ENCODE results near the gene STMN3.
"Not testable (repeated sequence)": the region's sequence is repeated elsewhere in the genome, so short reads cannot be mapped to it uniquely, and the experiment has no call there.

Gene STMN3

GRCh38 chr20:63657260-63657936 is 4.2 kb upstream of the STMN3 start:
- DNase-seq = no peak

GRCh38 chr20:63656451-63656850 is 3.2 kb upstream of the STMN3 start:
- DNase-seq = no peak

GRCh38 chr20:63655249-63655648 is 2.0 kb upstream of the STMN3 start:
- DNase-seq = no peak

- DNase-seq = no peak
These were observed 897 bp upstream of the STMN3 start for GRCh38 chr20:63653974-63654668.

DNA sequence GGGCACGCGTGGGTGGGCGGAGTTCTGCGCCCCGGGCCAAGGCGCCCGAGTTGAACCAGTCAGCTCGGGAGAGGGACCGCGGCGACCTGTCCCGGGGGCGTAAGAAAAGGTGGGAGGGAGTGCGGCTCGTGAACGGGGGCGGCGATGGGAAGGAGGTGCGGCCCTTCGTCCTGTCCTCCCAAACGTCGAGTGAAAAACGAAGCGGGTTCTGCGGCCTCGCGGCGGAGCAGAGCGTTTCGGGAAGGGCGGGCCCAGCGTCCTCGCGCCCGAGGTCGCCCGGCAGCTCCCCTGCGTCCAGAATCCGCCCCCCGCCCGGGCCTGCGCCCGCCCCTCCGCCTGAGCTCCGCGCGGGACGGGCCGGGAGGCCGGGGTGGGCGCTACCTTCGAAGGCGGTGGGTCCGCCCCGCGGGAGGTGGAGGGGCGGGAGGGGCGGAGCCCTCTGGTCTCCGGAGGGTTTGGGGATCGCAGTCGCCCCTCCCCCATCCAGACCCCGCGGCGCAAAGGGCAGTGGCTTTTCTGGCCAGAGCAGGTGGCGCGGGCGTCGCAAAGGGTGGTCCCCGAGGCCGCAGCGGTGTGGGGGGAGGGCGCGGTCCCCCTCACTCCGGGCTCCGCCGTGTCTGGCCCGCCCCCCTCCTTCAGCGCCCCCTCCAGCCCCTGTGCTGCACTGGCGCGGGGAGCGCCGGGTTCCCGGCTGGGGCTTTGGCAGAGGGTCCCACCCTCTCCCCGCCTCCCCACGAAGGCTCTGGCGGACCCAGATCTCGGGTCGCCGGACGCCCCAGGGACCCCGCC is 838 bp downstream of the STMN3 start:
- DNase-seq = no peak

DNA sequence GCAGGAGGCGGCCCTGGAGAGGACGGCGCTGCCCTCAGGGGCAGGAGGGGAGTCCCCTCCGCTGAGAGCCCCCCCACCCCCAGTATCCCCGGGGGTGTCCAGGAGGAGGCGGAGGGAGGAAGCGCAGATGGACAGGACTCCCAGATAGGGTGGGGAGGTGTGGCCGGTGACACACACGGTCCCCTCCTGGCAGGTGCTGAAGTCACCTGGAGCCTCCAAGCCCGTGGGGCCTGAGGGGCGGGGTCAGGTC is 1.4 kb downstream of the STMN3 start:
- no peak for DNase-seq

GRCh38 chr20:63650486-63650885 is 2.7 kb downstream of the STMN3 start:
- not testable (repeated sequence) for DNase-seq

GRCh38 chr20:63648895-63649589 is 4.2 kb downstream of the STMN3 start:
- no peak for DNase-seq

- no peak for DNase-seq
These were observed 5.0 kb downstream of the STMN3 start for GRCh38 chr20:63648190-63648589.

- no peak for DNase-seq
These were observed 8.0 kb downstream of the STMN3 start for GRCh38 chr20:63645218-63645617.

DNA sequence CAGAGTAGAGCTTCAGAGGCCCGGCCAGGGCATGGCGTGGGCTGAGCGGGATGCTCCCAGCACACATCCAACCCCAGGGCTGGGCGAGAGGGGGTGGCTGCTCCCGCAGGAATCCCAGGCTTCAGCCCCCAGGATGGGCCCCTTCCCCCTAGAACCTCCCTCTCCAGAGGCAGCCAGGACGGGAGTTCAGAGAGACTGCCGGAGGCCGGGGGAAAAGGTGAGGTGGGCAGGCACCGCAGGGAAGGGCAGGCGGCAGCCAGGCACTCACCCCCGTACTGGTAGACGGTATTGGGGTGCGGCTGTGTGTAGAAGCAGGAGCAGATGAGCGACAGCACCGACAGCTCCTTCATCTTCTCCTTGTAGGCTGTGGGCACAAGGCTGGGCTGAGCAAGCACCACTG is 9.3 kb downstream of the STMN3 start:
- no peak for DNase-seq

DNA sequence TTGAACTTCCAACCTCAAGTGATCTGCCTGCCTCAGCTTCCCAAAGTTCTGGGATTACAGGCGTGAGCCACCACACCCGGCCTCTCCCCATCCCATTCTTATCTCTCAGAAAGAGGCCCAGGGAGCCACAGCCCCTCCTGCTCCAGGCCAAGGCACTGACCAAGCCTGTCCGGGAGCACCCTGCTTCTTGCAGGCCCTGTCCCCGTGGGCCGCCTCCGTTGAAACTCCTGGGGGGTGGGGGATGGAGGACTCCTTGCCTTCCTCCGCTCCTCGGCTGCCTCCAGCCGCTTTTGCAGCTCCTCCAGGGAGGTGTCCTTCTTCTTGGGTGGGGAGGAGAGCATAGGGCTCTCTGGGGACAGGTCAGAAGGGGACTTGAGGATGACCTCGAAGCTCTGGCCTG is 9.7 kb downstream of the STMN3 start:
- DNase-seq = no peak

GRCh38 chr20:63642527-63643247 is 10.5 kb downstream of the STMN3 start:
- DNase-seq = no peak

- DNase-seq = peak; percentile 71 to 88
These were observed 11.3 kb downstream of the STMN3 start for GRCh38 chr20:63641792-63642523.

DNA sequence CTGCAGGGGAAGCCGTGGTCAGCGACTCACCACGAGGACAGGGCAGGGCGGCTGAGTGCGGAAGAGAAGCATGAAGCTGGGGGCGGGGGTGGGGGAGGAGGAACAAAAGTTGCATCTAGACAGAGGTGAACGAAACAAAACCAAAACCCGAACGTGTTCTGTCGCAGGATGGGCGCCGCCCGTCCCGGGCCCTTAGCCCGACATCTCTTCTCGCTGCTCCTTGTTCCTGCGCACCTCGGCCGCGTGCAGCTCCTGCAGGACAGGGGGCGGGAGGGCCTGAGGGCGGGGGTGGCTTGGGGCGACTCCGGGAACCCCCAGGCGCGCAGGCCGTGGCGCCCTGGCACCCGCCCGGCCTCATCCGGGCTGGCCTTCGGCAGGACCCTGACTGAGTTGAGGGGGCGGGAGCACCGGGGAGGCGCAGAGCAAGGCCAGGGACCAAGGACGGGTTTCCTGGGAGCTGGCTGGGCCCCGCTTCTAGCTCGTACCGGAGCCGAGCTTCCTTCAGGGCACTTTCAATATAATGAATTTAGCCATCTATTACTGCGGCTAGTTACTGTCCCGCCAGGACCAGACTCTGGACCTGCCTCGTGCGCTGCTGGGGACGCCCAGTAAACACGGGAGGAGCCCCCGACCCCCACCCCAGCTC is 12.0 kb downstream of the STMN3 start:
- peak; percentile 37 to 49 for DNase-seq

GRCh38 chr20:63640686-63641085 is 12.5 kb downstream of the STMN3 start:
- DNase-seq = not testable (repeated sequence)

DNA sequence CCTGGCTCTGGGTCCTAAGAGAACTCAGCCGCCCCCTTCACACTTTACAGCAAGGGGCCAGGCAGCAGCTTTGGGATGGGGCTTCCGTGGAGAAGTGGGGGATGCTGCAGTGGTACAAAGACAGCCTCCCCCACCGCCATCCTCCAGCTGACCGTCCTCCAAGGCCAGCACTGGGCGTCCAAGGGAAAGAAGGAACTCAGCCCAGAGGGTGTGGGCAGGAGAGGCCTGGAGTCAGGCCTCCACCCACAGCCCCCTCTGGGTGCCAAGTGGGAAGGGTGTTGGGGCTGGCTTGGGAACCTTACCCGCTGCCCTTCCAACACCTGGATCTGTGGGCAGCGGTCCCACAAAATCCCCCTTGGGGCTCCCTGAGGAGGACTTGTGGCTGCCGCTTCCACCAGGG is 13.1 kb downstream of the STMN3 start:
- DNase-seq = peak; percentile 39 to 73

GRCh38 chr20:63639093-63639975 is 13.9 kb downstream of the STMN3 start:
- DNase-seq = peak in 1 of 2 donors; percentile 31

DNA sequence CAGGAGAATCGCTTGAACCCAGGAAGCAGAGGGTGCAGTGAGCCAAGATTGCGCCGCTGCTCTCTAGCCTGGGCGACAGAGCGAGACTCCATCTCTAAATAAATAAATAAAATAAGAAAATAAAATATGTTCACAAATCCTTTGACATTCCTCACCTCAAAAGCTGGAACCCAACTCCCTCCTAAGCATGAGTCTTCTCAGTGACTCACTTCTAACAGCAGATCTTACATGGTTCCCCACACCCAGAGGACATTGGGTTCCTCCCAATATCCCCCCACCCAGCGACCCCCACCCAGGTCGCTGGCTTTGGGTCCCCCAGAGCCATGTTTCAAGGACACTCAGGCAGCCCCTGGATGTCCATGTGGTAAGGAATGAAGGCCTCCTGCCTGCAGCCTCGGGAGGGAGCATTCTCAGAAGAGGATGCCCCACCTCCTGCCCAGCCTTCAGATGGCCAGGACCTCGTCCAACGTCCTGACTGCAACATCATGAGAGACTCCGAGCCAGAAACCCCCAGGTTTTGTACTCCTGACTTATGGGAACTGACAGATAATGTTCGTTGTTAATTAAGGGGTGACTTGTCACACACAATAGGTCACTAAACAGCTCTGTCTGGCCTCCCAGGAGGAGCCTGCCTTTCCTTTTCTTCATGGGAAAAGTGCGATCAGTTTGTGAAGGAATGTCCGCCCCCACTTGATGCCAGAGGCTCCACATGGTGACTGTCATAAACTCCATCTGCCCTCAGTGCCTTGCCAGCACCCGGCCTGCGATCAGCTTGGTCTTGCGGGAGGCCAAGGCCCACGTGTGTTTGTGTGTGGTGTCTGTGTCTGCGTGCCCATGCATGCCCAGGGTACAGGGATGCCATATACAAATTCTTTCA is 16.2 kb downstream of the STMN3 start:
- no peak for DNase-seq
